Breast epithelium (tissue), 4 donors: ENCODE results near the gene TRIP6. TPM values are rescaled to one million over a fixed set of nuclear protein-coding genes. Genes with fewer than 3 reads are reported as not detected.

Experiments used
- DNase-seq, 2 donors: peaks; one replicate each; pipeline ENCODE4 v3.0.0-alpha.2; 2019; ENCODE audit warnings: low spot score in 2 of 2
- H3K27ac ChIP-seq, 2 donors: fragments of 200-600 bp; sonication (generic) in 1 of 2; one replicate each; pipeline ENCODE4 v1.5.1; 2016 to 2019; ENCODE audit warnings: mild to moderate bottlenecking in 1 of 2
- H3K27me3 ChIP-seq, 2 donors: fragments of 200-600 bp; sonication (generic) in 1 of 2; one replicate each; pipeline versions ENCODE4 v1.5.1 to v1.6.0; 2017 to 2019; ENCODE audit warnings: control low read depth in 1 of 2, mild to moderate bottlenecking in 1 of 2
- H3K36me3 ChIP-seq: fragments of 200-600 bp; one replicate; pipeline ENCODE4 v1.5.1; 2019
- H3K4me1 ChIP-seq, 2 donors: fragments of 200-600 bp; sonication (generic); one replicate each; pipeline ENCODE4 v1.5.1; 2016 to 2019; ENCODE audit warnings: control low read depth in 1 of 2
- H3K4me3 ChIP-seq, 3 donors: fragments of 200-600 bp; sonication (generic); 1 replicate in 2 of 3; 2 replicates in 1 of 3; pipeline ENCODE4 v1.5.1; 2016 to 2019; ENCODE audit warnings: mild to moderate bottlenecking in 3 of 3, moderate library complexity in 2 of 3
- H3K9me3 ChIP-seq, 2 donors: fragments of 200-600 bp; sonication (generic) in 1 of 2; one replicate each; pipeline ENCODE4 v1.5.1; 2016 to 2019; ENCODE audit warnings: control low read depth in 1 of 2
- POLR2A ChIP-seq: fragments of 450-650 bp; IDR thresholded peaks from one replicate; pipeline ENCODE4 v1.6.1; 2016; ENCODE audit warnings: antibody characterized with exemption, mild to moderate bottlenecking, moderate library complexity
- POLR2AphosphoS5 ChIP-seq, 3 donors: sonication (generic); formaldehyde crosslinking; IDR thresholded peaks; one replicate each; pipeline ENCODE4 v1.6.1; 2017; ENCODE audit warnings: antibody characterized with exemption in 3 of 3
- intact Hi-C: fragments of 100-400 bp; cut with DNase I; formaldehyde crosslinking; loops from one replicate; pipeline ENCODE4 v1.15.1; 2023; ENCODE audit warnings: low total_unique reads
- total RNA-seq, 3 donors: library from RNA; depleted of rRNA; stranded (reverse); fragments of >200 nt; gene quantifications; one replicate each; pipeline ENCODE4 v1.1.0, GENCODE V29; 2016
- TF ChIP-seq, protein P1 (sequence below), 3 donors: fragments of 450-650 bp; IDR thresholded peaks; one replicate each; pipeline ENCODE4 v1.5.1; 2016 to 2017; ENCODE audit warnings: antibody characterized with exemption in 3 of 3, mild to moderate bottlenecking in 3 of 3, moderate library complexity in 3 of 3

The TRIP6 gene
- total RNA-seq, 3 donors from 2014 or later, result 45.3 to 62.8 (median 49.8) TPM

DNA sequence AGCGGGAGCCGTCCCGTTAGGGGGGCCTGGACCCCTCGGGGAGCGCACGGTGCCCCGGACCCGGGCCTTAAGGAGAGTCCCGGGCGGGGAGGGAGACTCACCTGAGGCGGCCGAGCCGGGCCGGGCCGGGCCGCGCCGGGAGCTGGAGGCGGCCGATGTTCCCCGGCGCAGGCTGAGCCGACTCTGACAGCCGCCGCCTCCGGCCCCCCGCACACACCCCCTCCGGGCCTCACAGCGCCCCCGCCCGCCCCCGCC is 28.4 kb downstream of the TRIP6 start, which contains the start of gene ACHE:
TSS of gene ACHE (minus strand) at position 188 of the 255 bp plus-strand sequence. CDS start 1,656 bp downstream, outside the sequence.
- H3K27me3 ChIP-seq, result peaks cover 4 to 40% of the 10 kb centered on the region in 2 donors
- peak within 1 kb of the TSS; percentile 35 to 67 (median 58) for H3K4me3 ChIP-seq
- H3K36me3 ChIP-seq, result no peaks in the 10 kb centered on the region
- no peaks in the 10 kb centered on the region for H3K9me3 ChIP-seq
- peaks cover 0 to 6% of the 10 kb centered on the region in 2 donors for H3K4me1 ChIP-seq
- intact Hi-C loops, result loop anchor here (5.0 kb wide), 1 partner anchor 162 kb away; no protein-coding TSS in a partner anchor
- H3K27ac ChIP-seq, result peak within 1 kb of the TSS; percentile 0 to 29
- no peak for DNase-seq
- no peak for TF ChIP-seq POLR2AphosphoS5 (IDR thresholded peaks at IDR 0.05)
- no peak for TF ChIP-seq POLR2A
- TF ChIP-seq, protein P1, sequence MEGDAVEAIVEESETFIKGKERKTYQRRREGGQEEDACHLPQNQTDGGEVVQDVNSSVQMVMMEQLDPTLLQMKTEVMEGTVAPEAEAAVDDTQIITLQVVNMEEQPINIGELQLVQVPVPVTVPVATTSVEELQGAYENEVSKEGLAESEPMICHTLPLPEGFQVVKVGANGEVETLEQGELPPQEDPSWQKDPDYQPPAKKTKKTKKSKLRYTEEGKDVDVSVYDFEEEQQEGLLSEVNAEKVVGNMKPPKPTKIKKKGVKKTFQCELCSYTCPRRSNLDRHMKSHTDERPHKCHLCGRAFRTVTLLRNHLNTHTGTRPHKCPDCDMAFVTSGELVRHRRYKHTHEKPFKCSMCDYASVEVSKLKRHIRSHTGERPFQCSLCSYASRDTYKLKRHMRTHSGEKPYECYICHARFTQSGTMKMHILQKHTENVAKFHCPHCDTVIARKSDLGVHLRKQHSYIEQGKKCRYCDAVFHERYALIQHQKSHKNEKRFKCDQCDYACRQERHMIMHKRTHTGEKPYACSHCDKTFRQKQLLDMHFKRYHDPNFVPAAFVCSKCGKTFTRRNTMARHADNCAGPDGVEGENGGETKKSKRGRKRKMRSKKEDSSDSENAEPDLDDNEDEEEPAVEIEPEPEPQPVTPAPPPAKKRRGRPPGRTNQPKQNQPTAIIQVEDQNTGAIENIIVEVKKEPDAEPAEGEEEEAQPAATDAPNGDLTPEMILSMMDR (IDR thresholded peaks at IDR 0.05), result no peak

DNA sequence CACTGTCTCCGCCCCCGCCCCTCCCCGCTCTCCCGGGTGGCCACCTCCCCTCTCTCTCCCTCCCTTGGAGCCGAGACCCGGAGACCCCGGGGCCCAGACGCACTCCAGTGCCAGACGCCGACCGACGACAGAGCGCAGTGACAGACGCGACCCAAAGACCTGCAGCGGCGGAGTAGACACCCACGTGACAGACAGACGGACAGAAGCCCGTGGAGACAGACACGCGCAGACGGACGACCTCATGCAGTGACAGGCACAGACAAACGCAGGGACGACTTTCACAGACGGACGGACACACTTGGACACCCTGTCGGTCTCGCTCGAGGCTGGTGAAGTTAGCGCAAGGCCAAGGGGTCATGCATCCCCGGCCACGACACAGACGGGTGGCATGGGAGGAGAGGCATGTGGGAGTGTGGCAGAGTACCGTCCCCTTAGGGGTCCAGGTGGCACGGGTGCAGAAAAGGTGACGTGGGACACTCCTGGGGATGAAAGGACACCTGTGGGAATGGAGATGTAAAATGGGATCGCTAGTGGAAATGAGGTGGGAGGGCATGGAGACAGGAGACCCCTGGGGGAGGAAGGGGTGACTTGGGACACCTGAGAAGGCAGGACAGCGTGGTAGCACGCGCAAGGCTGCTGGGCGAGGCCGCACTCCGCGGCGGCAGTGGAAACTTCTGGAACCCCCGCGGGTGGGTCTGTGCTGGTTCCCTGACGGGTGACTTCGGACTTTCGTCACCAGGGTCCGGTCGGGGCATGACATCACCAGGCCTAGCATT is 29.0 kb downstream of the TRIP6 start:
- TF ChIP-seq POLR2A (no peak), POLR2AphosphoS5 (IDR thresholded peaks at IDR 0.05) (no peak)
- TF ChIP-seq, protein P1 (IDR thresholded peaks at IDR 0.05), result no peak
- H3K36me3 ChIP-seq, result no peaks in the 10 kb centered on the region
- DNase-seq, result no peak
- H3K27me3 ChIP-seq, result peaks cover 4 to 46% of the 10 kb centered on the region in 2 donors
- peak overlapping the region; percentile 13 to 67 (median 58) for H3K4me3 ChIP-seq
- H3K27ac ChIP-seq, result no peak overlapping the region
- H3K9me3 ChIP-seq, result no peaks in the 10 kb centered on the region
- intact Hi-C loops, result loop anchor here (1.0 to 5.0 kb wide), 2 partner anchors 31 to 161 kb away; no protein-coding TSS in a partner anchor
- peaks cover 0 to under 1% of the 10 kb centered on the region in 2 donors for H3K4me1 ChIP-seq

DNA sequence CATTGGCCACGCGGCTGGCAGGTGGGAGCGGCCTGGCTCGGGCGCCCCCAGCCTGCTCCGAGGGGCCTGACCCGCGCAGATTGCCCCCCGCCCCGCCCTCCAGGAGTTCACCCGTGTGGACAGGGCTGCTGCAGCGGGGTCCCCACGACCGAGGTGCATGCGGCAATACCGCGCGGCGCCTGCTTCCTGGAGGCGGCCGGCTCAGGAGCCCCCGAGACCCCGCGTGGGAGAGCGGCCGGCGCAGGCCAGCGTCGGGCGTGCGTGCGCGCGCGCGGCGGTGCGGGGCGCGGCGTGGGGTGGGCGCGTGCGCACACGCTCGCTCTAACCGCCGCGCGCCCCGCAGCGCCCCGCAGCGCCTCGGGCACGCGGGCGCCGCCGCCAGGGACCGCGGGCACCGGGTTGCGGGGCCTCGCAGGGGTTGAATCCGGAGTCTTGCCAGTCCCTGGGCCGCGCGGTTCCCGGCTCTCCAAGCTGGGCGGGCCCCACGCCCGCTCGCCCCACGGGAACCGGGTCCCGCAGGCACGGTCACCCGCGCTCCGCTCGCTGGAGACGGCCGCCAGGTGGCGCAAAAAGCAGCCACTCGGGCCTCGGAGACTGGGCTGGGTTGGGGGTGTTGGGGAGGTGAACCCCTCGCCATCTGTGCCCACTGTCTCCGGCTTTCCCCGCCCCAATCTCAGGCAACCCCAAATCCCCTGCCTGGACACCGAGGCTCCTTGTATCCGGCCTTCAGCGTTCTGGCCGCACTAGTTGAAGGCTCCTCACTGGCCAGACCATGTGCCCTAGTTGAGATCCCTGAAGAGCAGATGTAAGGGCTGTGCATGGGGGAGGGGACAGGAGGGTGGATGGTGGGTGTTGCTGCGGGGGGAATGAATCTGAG is 29.8 kb downstream of the TRIP6 start:
- H3K9me3 ChIP-seq, result no peaks in the 10 kb centered on the region
- no peaks in the 10 kb centered on the region for H3K4me1 ChIP-seq
- peaks cover 4 to 46% of the 10 kb centered on the region in 2 donors for H3K27me3 ChIP-seq
- DNase-seq, result no peak
- H3K4me3 ChIP-seq, result peak overlapping the region; percentile 13 to 67 (median 58)
- intact Hi-C loops, result loop anchor here (1.0 to 5.0 kb wide), 2 partner anchors 32 to 160 kb away; no protein-coding TSS in a partner anchor
- TF ChIP-seq POLR2AphosphoS5 (IDR thresholded peaks at IDR 0.05) (no peak), POLR2A (no peak)
- TF ChIP-seq, protein P1 (IDR thresholded peaks at IDR 0.05), result peak in 2 of 3 donors; percentile 67 to 77
- H3K36me3 ChIP-seq, result no peaks in the 10 kb centered on the region
- H3K27ac ChIP-seq, result no peak overlapping the region

DNA sequence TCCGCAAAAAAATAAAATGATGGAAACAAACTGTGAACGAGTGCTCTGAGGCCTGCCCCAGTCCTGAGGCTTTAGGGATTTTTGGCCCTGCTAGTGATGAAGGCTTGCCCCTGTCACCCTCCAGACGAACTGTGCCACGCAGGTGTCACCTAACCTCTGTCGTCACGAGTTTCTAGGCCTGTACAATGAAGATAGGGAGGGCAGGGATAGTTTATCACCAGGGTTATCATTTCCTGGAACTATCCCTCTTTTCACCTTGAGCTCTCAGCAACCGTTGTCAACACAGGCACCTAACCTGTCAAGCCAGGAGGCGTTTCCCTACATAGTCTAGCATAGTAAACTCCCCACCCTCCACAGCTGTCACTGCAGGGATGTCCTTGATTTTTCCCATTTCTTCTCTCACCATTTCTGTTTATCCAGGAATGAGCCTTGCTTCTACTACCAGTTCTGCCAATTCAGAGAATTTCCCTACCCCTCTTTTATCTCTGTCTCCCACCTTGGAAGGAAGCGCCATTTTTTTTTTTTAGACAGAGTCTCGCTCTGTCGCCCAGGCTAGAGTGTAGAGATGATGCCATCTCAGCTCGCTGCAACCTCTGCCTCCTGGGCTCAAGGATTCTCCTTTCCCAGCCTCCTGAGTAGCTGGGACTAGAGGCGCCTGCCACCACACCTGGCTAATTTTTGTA is 30.7 kb downstream of the TRIP6 start:
- no peak overlapping the region for H3K4me3 ChIP-seq
- H3K9me3 ChIP-seq, result no peaks in the 10 kb centered on the region
- H3K27me3 ChIP-seq, result peaks cover 4 to 46% of the 10 kb centered on the region in 2 donors
- intact Hi-C loops, result loop anchor here (5.0 kb wide), 1 partner anchor 159 kb away; no protein-coding TSS in a partner anchor
- H3K4me1 ChIP-seq, result no peaks in the 10 kb centered on the region
- H3K27ac ChIP-seq, result no peak overlapping the region
- H3K36me3 ChIP-seq, result no peaks in the 10 kb centered on the region
- DNase-seq, result no peak
- TF ChIP-seq POLR2AphosphoS5 (IDR thresholded peaks at IDR 0.05), result no peak
- TF ChIP-seq POLR2A, result no peak
- TF ChIP-seq, protein P1 (IDR thresholded peaks at IDR 0.05), result no peak
